ENCODE measurements around the gene KRTAP4-12.
"Not testable (repeated sequence)": the region's sequence is repeated elsewhere in the genome, so short reads cannot be mapped to it uniquely, and the experiment has no call there.

KRTAP4-12 gene

GRCh38 chr17:41088760-41089352 lies 35.1 kb downstream of the KRTAP4-12 start:
- DNase-seq (ENCODE audit: low spot score), result not testable (repeated sequence)

- not testable (repeated sequence) for DNase-seq (ENCODE audit: low spot score)
Observed at GRCh38 chr17:41084100-41084856, 39.7 kb downstream of the KRTAP4-12 start, which contains the start of gene KRTAP4-7. TSS of gene KRTAP4-7 (plus strand) at chr17:41084150. CDS start at chr17:41084207, 57 bp downstream.

GRCh38 chr17:41083427-41083826 lies 40.6 kb downstream of the KRTAP4-12 start:
- DNase-seq (ENCODE audit: low spot score), result not testable (repeated sequence)

GRCh38 chr17:41082626-41083025 lies 41.4 kb downstream of the KRTAP4-12 start:
- DNase-seq (ENCODE audit: low spot score), result no peak

GRCh38 chr17:41076788-41077187 lies 47.2 kb downstream of the KRTAP4-12 start:
- no peak for DNase-seq (ENCODE audit: low spot score)

- DNase-seq (ENCODE audit: low spot score), result no peak
Observed at GRCh38 chr17:41073676-41074075, 50.3 kb downstream of the KRTAP4-12 start.

All from LoVo (cell line).